ENCODE data around the gene PGA3.
A peak's percentile ranks its signal among the peaks of the same experiment; 100 is the strongest.
"Not testable (repeated sequence)": the region's sequence is repeated elsewhere in the genome, so short reads cannot be mapped to it uniquely, and the experiment has no call there.

Gene PGA3

GRCh38 chr11:61172356-61172755 is 31.0 kb upstream of the PGA3 start:
- no peak for DNase-seq

DNA sequence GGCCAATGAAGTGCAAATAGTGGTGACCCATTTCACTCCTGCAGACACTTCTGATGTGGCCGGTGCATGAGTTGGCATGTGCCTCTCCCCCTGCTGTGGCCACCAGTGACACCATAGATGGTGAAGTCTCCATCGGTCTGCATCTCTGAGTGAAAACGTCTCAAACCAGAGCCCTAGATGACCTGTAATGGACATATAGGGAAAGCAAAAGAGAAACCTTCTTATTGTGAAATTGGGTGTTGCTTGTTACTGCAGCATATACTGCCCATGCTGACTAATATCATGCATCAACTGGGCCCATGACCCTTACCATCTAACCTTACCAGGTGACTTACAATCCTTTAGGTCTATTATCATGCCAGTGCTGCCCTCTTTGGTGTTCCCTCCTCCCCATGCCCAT is 30.4 kb upstream of the PGA3 start:
- DNase-seq, result no peak

GRCh38 chr11:61173456-61173855 is 29.9 kb upstream of the PGA3 start:
- DNase-seq, result no peak

DNA sequence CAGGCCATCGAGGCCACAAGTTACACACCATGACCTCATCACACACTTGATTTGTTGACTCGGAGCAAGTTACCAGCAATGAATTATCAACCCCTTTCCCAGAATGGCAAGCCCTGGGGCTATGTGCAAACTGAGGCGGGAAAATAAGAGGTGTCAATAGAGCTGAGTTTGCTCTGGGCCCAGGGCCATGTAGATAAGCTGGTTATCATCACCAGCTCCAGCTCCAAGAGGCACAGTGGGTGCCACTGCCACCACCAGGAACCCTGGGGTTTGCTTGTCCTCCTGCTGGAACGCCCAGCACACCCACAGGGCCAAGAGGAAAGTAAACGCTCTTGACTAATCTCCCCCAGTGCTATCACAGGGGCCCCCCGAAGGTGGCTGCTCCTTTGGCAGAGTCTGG is 29.0 kb upstream of the PGA3 start:
- DNase-seq, result no peak

DNA sequence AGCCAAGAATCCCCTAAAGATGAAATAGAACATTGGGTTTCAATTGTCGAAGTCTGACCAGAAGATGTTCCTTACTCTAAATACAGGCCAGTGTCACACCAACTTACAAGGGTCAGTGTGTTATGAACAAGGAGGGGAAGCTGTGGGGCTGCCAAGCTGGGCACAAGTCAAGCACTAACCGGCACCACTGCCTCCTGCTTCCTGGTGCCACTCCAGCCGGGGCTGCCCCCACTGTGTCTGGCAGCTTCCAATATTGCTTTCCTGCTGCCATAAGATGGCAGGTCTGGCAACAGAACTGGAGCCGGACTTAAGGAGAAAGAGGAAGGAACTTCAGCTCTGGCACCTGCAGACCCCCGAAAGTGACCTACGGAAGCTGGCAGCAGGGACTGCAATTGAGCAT is 28.4 kb upstream of the PGA3 start:
- DNase-seq, result no peak

GRCh38 chr11:61176446-61176845 is 26.9 kb upstream of the PGA3 start:
- DNase-seq, result no peak

DNA sequence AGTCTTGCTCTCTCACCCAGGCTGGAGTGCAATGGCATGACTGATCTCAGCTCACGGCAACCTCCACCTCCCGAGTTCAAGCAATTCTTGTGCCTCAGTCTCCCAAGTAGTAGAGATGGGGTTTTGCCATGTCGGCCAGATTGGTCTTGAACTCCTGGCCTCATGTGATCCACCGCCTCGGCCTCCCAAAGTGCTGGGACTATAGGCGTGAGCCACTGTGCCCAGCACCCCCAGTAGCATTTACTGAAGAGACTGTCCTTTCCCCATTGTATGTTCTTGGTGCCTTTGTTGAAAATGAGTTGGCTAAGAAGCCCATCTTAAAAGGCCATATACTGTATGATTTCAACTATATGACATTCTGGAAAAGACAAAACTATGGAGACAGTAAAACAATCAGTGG is 23.1 kb upstream of the PGA3 start:
- not testable (repeated sequence) for DNase-seq

DNA sequence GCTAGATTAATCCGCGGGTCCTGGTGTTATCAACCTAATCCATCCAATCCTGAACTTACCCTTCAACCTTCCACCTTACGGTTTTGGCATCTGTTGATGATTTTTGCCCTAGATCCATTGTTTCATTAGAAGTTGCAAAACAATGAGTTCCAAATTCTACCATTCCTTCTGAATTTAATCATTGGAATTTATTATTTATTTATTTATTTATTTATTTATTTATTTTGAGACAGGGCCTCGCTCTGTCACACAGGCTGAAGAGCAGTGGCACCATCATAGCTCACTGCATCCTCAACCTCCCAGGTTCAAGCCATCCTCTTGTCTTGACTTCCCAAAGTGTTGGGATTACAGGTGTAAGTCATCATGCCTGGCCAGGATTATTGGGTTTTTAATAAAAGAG is 21.8 kb upstream of the PGA3 start:
- DNase-seq, result no peak

GRCh38 chr11:61183645-61184044 is 19.7 kb upstream of the PGA3 start:
- no peak for DNase-seq

DNA sequence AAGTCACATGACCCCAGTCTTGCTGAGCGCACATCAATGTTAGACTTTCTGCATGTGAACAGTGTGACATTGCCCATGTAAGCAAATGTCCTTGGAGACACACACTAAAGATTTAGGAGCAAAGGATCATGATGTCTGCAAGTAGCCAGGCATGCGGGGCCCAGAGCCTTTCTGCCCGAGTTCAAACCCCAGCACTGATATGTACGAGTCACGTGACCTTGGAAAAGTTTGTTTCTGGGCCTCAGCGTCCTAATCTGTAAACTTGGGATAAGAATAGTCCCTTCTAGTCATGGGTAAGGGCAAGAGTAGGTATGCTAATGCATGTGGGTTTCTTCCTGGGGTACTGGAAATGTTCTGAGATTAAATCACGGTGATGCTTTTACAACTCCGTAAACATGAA is 16.8 kb upstream of the PGA3 start:
- DNase-seq, result no peak

GRCh38 chr11:61187505-61188130 is 15.7 kb upstream of the PGA3 start:
- peak; percentile 91 for DNase-seq

GRCh38 chr11:61189933-61190332 is 13.4 kb upstream of the PGA3 start:
- no peak for DNase-seq

GRCh38 chr11:61193596-61193995 is 9.7 kb upstream of the PGA3 start:
- DNase-seq, result no peak

DNA sequence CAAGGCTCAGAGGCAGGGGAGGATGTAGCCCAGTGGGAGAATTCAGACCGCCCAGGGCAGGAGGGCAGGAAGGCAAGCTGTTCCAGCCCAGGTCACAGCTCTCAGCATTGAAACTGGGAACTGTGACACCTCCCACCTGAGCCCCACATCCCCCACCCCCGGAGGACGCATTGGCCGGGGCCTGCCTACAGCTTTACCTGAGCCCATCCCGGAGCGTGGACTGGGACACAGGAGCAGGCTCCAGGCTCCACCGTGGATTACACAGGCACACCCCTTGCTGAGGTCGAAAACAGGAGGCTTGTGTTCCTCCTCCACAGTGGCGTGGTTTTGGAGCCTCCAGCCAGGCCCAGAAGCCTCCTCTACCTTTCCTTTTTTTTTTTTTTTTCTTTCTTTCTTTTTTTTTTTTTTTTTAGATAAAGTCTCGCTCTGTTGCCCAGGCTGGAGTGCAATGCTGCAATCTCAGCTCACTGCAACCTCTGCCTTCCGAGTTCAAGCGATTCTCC is 9.1 kb upstream of the PGA3 start:
- DNase-seq, result no peak

GRCh38 chr11:61194981-61195695 is 8.2 kb upstream of the PGA3 start:
- DNase-seq, result no peak

DNA sequence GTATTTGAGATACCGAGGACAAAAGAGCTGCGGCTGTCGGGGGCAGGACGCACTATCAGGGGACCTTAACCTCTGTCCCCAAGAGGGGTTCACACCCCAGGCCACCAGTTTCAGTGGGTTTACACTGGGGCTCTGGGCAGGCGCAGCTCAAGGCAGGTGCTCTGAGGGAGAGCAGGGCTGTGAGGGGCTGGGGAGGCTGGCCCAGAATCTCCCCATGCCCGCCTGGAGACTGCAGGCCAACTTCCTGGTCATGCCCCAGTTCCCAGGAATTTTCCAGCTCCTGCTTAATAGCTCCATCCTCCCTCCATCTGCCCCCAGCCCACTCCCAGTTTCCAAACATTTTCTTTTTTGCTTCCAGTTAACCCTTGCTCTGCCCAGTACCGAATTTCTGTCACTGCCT is 7.6 kb upstream of the PGA3 start:
- DNase-seq, result no peak

DNA sequence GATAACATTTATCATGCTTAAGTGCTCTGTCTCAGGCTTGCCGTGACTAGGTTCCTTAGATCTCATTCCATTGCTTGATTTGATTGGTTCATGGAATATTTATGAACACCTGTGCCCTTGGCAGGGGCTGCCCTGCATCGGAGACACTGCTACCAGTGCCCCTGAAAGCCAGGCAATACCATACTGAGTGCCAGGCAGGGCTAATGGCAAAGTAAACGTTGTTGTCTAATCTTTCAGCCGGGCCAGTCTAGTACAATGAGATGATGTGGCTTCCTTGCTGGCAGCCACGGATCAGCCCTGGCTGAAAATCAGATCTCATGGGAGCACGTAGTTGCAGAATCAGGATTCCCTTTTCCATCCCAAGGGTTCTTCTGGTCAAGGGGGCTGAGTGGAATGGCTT is 5.0 kb upstream of the PGA3 start:
- no peak for DNase-seq

DNA sequence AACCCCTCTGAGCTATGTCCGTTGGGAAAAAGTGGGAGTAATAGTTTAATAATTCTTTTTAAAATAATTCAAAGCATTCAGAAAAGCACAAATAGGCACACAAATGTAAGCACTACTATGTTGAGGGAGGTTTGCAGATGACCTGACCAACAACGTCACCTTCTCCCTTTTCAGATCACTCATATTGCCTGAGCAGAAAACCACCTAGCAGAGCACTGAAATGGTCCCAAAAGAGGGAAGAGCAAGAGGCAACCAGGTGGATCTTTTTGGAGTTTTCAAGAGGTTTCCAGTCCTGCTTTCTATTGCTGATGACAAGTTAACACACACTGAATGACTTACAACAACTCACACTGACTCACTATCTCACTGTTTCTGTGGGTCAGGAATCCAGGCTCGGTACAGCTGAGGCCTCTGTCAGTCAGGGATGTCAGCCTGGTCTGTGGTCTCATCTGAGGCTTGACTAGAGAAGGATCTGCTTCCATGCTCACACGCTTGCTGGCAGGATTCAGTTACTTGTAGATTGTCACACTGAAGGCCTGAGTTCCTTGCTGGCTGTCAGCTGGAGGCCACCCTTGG is 4.3 kb upstream of the PGA3 start:
- DNase-seq, result no peak

GRCh38 chr11:61201476-61201875 is 1.8 kb upstream of the PGA3 start:
- no peak for DNase-seq

DNA sequence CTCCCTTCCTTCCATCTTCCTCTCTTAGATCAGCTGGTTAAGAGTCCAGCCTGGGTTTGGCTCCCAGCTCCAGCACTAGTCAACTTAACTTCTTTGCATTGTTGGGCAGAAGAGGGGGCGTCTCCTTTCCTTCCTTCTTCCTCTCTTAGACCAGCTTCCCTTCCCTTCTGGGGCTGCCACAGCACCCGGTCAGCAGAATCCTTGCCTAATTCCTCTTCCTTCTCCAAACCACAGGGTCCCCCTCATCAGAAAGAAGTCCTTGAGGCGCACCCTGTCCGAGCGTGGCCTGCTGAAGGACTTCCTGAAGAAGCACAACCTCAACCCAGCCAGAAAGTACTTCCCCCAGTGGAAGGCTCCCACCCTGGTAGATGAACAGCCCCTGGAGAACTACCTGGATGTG is 558 bp downstream of the PGA3 start:
- not testable (repeated sequence) for DNase-seq

- DNase-seq, result not testable (repeated sequence)
These were observed 1.3 kb downstream of the PGA3 start for GRCh38 chr11:61204502-61205059.

- DNase-seq, result not testable (repeated sequence)
These were observed 4.5 kb downstream of the PGA3 start for GRCh38 chr11:61207636-61208310.

GRCh38 chr11:61210629-61211028 is 7.3 kb downstream of the PGA3 start:
- DNase-seq, result not testable (repeated sequence)

Measured in activated CD8-positive, alpha-beta memory T cell treated with anti-CD3 and anti-CD28 coated beads, Interleukin-2, amount 50 U/mL, for 48 hours (primary cell).